Activated naive CD8-positive, alpha-beta T cell treated with anti-CD3 and anti-CD28 coated beads, Interleukin-2, amount 50 U/mL, for 24 hours (primary cell): ENCODE results near the gene FOSL1.
A peak's percentile ranks its signal among the peaks of the same experiment; 100 is the strongest.

Experiments used
- ATAC-seq: fragments of 150-1000 bp; cut with Tn5 transposase; one replicate; pipeline ENCODE4 v1.10.0; 2021
- DNase-seq: peaks from one replicate; pipeline ENCODE4 v3.0.0; 2021
- H3K27ac Mint-ChIP-seq: one replicate; pipeline ENCODE4 v1.8.0; 2021; ENCODE audit warnings: mild to moderate bottlenecking, mixed read lengths
- H3K27me3 Mint-ChIP-seq: one replicate; pipeline ENCODE4 v1.8.0; 2021; ENCODE audit warnings: mixed read lengths
- H3K36me3 Mint-ChIP-seq: one replicate; pipeline ENCODE4 v1.8.0; 2021; ENCODE audit warnings: low read depth, mixed read lengths
- H3K4me1 Mint-ChIP-seq: one replicate; pipeline ENCODE4 v1.8.0; 2021; ENCODE audit warnings: mixed read lengths
- H3K4me3 Mint-ChIP-seq: one replicate; pipeline ENCODE4 v1.8.0; 2021; ENCODE audit warnings: mild to moderate bottlenecking, moderate library complexity, mixed read lengths
- H3K9me3 Mint-ChIP-seq: one replicate; pipeline ENCODE4 v1.8.0; 2021; ENCODE audit warnings: mixed read lengths

The FOSL1 gene

DNA sequence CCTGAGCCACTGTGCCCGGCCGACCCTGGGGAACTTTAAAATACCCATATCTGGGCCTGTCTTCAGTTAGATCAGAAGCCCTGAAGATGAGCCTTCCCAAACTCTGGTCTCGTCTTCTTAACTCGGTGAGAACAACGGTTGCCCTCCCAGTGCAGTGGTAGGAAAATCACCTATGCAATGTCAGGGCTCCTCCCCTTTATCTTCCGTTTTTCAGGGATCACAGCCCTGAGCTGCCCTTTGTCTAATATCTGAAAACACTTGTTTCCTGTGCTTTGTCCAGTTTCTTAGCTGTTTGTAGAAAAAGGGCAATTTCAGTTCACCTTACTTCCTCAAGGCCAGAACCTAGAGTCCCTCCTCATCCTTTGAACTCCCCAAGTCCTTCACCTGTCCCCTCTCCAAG lies 28.5 kb upstream of the FOSL1 start:
- DNase-seq, result no peak
- peak overlapping the region; percentile 69 for H3K4me3 Mint-ChIP-seq
- H3K9me3 Mint-ChIP-seq, result no peaks in the 10 kb centered on the region
- no peaks in the 10 kb centered on the region for H3K27me3 Mint-ChIP-seq
- no peaks in the 10 kb centered on the region for H3K36me3 Mint-ChIP-seq
- H3K4me1 Mint-ChIP-seq, result peaks cover 51% of the 10 kb centered on the region
- H3K27ac Mint-ChIP-seq, result peak overlapping the region; percentile 90
- ATAC-seq, result no peak

DNA sequence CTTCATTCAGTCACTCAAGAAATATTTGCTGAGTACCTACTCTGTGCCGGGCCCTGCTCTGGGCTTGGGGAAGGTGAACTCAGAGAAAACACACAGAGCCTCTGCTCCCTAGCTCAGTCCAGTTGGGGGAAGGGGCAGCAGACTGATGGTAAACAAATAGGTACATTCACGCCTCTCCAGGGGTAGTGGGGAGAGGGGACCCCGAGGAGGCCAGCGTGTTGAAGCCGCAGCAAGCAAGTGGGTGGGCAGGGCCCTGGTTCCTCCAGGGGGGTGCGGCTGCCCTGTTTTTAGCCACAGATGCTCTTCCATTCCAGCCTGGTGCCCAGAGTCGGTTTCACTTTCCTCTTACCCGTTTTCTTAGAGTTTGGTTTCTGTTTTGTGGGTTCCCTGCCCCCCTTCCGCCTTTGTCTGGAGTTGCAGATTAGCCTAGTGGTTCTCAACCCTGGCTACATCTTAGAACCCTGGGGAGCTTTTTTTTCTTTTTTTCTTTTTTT lies 27.8 kb upstream of the FOSL1 start:
- Mint-ChIP-seq H3K27me3 (no peaks in the 10 kb centered on the region), H3K4me3 (peak overlapping the region; percentile 69), H3K27ac (peak overlapping the region; percentile 90), H3K9me3 (no peaks in the 10 kb centered on the region), H3K36me3 (no peaks in the 10 kb centered on the region), H3K4me1 (peaks cover 52% of the 10 kb centered on the region)
- DNase-seq (peak; percentile 73), ATAC-seq (peak; percentile 86)

DNA sequence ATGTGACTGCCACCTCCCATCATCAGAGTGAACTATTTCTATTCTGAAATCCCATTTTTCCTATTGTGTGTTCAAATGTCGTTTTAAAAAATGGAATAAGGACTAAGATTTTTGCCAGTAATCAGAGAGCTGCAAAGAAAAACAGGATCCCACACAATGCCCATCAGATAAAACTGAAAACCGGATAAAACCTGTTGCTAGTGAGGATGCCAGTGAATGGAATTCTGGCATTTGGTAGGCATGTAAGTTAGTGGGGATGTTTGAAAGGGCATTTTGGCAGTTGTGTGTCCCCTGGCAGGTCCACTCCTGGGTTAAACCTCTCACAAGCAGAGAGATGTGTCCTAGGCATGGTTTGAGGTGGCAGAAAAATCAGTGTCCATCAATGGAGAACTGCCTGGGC lies 25.2 kb upstream of the FOSL1 start:
- no peaks in the 10 kb centered on the region for H3K27me3 Mint-ChIP-seq
- H3K27ac Mint-ChIP-seq, result no peak overlapping the region
- no peak for DNase-seq
- H3K4me3 Mint-ChIP-seq, result no peak overlapping the region
- peaks cover 42% of the 10 kb centered on the region for H3K4me1 Mint-ChIP-seq
- peaks cover 8% of the 10 kb centered on the region for H3K36me3 Mint-ChIP-seq
- H3K9me3 Mint-ChIP-seq, result no peaks in the 10 kb centered on the region
- ATAC-seq, result no peak

DNA sequence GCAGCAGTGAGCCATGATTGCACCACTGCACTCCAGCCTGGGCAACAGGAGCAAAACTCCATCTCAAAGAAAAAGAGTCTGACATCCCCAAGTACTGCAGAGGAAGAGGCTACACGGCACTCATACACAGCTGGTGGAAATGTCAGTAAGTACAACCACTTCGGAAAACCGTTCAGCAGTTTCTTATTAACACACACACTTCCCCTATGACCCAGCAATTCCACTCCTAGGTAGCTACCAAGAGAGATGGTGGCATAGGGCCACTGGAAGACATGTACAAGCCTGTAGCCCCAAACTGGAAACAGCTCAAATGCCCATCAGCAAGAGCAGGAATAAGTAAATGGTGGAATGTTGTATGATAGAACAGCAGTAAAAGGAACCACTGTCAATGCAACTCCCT lies 22.4 kb upstream of the FOSL1 start:
- no peaks in the 10 kb centered on the region for H3K27me3 Mint-ChIP-seq
- peaks cover 28% of the 10 kb centered on the region for H3K4me1 Mint-ChIP-seq
- peaks cover 8% of the 10 kb centered on the region for H3K36me3 Mint-ChIP-seq
- H3K27ac Mint-ChIP-seq, result no peak overlapping the region
- H3K9me3 Mint-ChIP-seq, result no peaks in the 10 kb centered on the region
- H3K4me3 Mint-ChIP-seq, result no peak overlapping the region
- DNase-seq, result no peak
- ATAC-seq, result no peak

DNA sequence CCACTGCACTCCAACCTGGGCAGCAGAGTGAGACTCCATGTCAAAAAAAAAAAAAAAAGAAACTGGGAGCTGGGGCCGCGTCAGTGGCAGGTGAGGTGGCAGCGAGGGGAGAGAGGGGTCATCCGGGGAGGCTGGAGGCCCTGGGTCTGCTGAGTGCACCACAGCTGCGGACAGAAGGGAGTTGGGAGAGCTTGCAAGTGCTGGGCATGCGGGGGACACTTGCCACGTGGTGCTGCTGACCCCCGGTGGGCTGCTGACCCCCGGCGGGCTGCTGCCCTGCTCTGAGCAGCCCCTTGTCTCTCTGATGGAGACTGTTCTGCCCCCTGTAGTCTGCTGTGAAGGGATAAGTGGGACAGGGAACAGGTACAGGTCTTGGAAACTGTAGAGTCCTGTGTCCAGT lies 21.7 kb upstream of the FOSL1 start:
- no peaks in the 10 kb centered on the region for H3K27me3 Mint-ChIP-seq
- H3K4me1 Mint-ChIP-seq, result peaks cover 27% of the 10 kb centered on the region
- H3K36me3 Mint-ChIP-seq, result peaks cover 8% of the 10 kb centered on the region
- H3K9me3 Mint-ChIP-seq, result no peaks in the 10 kb centered on the region
- no peak overlapping the region for H3K4me3 Mint-ChIP-seq
- ATAC-seq, result no peak
- no peak overlapping the region for H3K27ac Mint-ChIP-seq
- DNase-seq, result no peak

DNA sequence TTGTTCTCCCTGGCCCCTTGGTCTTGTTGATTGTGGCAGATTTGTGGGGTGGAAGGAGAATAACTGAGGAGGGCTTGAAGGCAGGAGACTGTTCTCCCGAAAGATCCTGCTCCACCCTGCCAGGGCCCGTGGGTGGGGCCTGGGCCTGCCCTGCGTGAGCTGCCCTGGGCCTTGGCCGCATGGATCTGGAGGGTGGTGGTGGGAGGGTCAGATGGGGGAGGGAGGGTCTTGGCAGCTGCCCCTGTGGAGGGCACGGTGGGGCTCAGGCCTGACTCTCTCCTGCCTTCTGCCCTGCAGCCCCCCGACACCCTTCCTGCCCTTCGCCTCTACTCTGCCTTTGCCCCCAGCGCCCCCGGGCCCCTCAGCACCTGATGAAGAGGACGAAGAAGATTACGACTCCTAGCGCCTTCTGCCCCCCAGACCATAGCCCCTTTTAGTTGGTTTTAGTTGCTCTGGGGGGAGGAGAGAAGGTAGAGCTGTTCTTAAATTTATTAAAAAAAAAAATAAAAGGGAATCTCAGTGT lies 20.9 kb upstream of the FOSL1 start:
- Mint-ChIP-seq H3K27me3 (no peaks in the 10 kb centered on the region), H3K4me1 (peaks cover 35% of the 10 kb centered on the region), H3K27ac (no peak overlapping the region), H3K9me3 (no peaks in the 10 kb centered on the region), H3K4me3 (peak overlapping the region; percentile 90), H3K36me3 (peaks cover 8% of the 10 kb centered on the region)
- ATAC-seq (no peak), DNase-seq (no peak)

DNA sequence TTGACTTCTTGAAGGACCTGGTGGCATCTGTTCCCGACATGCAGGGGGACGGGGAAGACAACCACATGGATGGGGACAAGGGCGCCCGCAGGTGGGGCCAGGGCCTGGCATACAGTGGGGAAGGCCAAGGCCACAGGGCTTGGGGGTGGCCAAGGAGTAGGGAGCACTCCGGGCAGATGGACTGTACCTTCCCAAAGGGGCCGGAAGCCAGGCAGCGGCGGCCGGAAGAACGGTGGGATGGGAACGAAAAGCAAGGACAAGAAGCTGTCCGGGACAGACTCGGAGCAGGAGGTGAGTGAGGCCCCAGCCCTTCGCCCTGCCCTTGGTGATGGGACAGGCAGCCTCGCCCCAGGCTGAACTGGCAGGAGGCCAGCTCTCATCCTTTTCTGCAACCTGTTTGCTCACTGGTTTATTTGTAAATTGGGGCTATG lies 20.2 kb upstream of the FOSL1 start:
- DNase-seq (no peak), ATAC-seq (no peak)
- Mint-ChIP-seq H3K9me3 (no peaks in the 10 kb centered on the region), H3K36me3 (peaks cover 8% of the 10 kb centered on the region), H3K4me3 (peak overlapping the region; percentile 90), H3K27me3 (no peaks in the 10 kb centered on the region), H3K4me1 (peaks cover 39% of the 10 kb centered on the region), H3K27ac (peak overlapping the region; percentile 87)

DNA sequence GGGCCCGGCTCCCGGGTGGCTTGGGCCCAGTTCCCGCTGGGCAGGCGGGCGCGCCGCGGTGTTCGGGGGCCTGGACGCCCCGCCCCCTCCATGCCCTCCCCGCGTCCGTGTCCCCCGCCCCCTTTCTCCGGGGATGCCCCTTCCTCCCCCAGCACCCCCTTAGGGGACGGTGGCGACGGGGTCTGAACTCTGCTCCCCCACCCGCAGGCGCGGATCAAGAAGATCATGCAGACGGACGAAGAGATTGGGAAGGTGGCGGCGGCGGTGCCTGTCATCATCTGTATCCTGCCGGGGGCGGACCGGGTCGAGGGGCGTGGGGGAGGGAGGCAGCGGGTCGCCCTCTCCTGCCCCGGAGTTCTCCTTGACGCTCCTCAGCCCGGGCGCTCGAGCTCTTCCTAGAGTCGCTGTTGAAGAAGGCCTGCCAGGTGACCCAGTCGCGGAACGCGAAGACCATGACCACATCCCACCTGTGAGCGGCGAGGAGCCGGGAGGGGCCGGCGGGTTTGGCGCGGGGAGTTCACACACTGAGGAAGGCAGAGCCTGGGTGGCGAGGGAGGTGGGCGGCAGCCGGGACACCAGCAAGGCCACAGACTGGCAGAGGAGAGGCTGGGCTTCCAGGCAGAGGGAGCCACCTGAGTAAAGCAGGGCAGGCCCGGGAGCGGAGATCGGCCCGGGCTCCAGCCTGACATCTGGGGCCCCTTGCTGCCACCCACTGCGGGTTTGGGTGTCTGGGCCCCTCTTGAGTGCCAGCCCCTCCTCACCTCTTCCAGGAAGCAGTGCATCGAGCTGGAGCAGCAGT lies 19.6 kb upstream of the FOSL1 start:
- Mint-ChIP-seq H3K9me3 (no peaks in the 10 kb centered on the region), H3K4me1 (peaks cover 45% of the 10 kb centered on the region)
- ATAC-seq, result peak; percentile 44

DNA sequence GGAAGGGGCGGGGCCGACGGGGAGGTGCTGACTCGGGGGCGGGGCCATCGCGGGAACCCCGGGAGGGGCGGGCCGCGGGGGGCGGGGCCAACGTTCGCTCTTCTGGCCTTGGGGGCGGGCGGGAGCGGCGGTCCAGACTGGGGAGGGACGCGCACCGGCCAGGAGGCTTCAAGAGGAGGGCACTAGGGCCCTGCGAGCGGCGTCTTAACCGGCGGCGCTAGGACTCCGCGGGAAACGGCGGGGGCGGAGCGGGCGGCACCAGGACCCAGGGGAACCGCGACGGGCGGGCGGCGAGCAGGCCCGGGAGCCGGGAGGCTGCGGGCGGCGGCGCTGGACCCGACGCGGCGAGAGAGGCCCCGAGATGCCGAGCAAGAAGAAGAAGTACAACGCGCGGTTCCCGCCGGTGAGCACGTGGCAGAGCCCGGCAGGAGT lies 19.0 kb upstream of the FOSL1 start, which contains the start of gene DRAP1:
DRAP1 (plus strand) TSS at position 286 of the 432 bp plus-strand sequence; CDS start at position 362, 76 bp downstream.
- Mint-ChIP-seq H3K36me3 (peaks cover 8% of the 10 kb centered on the region), H3K27ac (peak within 1 kb of the TSS; percentile 87), H3K9me3 (no peaks in the 10 kb centered on the region), H3K27me3 (no peaks in the 10 kb centered on the region), H3K4me3 (peak within 1 kb of the TSS; percentile 90), H3K4me1 (peaks cover 49% of the 10 kb centered on the region)
- DNase-seq (peak; percentile 99), ATAC-seq (peak; percentile 92)

More for the DNA sequence above, 19.6 kb upstream of the FOSL1 start:
- peak; percentile 53 for DNase-seq
- Mint-ChIP-seq H3K4me3 (peak overlapping the region; percentile 90), H3K27ac (peak overlapping the region; percentile 87), H3K36me3 (peaks cover 8% of the 10 kb centered on the region), H3K27me3 (no peaks in the 10 kb centered on the region)

DNA sequence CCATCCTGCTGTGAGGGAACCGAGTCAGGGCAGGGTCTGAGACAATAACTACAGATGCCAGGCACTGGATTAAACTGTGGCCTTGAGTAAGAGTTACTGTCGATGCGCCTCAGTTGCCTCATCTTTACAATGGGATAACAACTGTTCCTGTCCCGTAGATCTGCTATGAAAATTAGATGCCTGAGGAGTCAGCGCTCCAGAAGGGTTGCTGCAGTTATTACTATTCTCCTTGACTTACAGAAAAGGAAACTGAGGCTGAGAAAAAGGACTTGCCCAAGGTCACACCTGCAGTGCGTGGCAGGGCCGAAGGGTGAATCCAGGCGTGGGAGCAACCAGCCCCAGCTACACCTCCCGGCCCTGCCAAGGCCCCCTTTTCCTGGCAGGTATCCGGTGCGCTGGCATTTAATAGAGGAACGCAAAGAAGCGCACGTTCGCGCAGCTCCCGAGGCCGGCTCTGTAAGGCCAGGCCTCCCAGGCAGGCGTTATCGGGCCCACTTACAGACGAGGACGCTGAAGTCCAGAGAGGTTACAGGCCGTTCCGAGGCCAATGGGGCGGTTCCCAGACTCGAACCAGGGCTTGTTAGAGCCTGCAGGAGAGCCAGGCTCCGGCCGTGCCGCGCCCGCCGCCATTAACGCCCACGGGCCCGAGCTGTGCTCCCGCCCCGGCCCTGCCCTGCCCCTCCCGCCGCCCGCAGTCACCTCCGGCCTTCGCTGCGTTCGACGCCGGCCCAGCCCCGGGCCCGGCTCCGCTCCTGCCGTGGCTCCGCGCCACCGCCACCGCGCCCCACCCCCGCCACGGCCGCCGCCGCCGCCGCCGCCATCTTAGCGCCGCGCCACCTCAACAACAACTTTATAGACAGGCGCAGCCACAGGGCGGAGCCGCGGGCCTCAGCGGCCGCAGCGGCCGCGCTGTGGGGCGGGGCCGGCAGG lies 18.3 kb upstream of the FOSL1 start, which contains the start of gene C11orf68:
C11orf68 (minus strand) TSS at position 852 of the 930 bp plus-strand sequence; CDS start at position 821, 31 bp downstream.
- DNase-seq (no peak), ATAC-seq (peak; percentile 59)
- Mint-ChIP-seq H3K36me3 (peaks cover 8% of the 10 kb centered on the region), H3K27ac (peak within 1 kb of the TSS; percentile 87), H3K4me3 (peak within 1 kb of the TSS; percentile 90), H3K9me3 (no peaks in the 10 kb centered on the region), H3K4me1 (peaks cover 49% of the 10 kb centered on the region), H3K27me3 (no peaks in the 10 kb centered on the region)

DNA sequence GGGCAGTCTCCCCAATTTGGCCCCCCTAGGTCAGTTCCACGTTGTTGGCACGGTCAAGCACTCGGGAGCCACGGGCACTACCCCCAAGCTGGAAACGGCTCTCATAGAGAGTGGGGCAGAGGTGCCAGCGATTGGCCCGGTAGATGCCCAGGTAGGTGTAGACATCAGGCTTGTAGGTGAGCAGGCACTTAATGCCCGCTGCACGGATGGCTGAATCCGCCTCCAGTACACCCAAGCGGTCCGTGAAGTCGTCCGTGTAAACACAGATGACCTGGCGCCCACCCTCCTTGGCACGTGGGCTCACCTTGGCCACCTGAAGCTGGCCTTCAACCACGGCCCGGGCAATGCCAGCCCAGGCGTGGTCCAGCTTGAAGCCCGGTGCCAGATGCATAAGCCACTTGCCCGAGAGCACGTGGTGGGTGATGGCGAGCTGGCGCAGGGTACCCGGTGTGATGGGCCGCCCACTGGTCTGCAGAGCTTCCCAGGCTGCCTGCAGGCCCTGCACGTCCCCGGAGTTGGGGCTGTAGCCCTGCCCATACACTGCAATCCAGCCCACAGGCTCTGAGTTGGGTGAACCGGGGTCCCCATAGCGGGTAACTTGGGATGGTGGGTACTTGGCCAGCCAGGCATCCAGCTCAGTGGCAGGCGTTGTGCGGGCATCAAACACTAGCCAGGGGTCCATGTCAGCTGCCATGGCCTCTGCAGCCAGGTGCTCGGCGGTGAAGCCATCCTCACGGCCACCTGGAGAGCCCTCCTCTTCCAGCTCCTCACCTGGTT lies 17.4 kb upstream of the FOSL1 start:
- Mint-ChIP-seq H3K27ac (peak overlapping the region; percentile 78), H3K36me3 (peaks cover 6% of the 10 kb centered on the region), H3K4me1 (peaks cover 50% of the 10 kb centered on the region), H3K4me3 (peak overlapping the region; percentile 90), H3K27me3 (no peaks in the 10 kb centered on the region), H3K9me3 (no peaks in the 10 kb centered on the region)
- ATAC-seq (no peak), DNase-seq (no peak)

DNA sequence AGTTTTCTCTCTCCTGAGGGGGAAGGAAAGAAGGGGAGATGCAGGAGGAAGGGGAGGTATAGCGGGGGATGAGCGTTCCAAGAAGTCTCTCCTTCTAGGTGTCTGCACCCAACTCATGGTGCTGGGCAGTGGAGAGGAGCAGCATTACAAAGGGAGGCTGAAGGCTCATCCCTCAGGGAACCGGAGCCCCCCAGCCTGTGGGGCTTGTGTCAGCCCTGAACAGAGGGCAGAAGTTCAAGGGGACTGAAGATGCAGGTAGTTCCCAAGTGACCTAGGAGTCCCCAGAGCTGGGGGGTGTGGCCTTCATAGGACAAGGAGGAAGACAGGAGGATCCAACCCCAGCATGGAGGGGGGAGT lies 16.9 kb upstream of the FOSL1 start:
- DNase-seq (no peak), ATAC-seq (no peak)
- Mint-ChIP-seq H3K27me3 (no peaks in the 10 kb centered on the region), H3K27ac (peak overlapping the region; percentile 60), H3K36me3 (peaks cover under 1% of the 10 kb centered on the region), H3K9me3 (no peaks in the 10 kb centered on the region), H3K4me3 (peak overlapping the region; percentile 61), H3K4me1 (peaks cover 49% of the 10 kb centered on the region)

DNA sequence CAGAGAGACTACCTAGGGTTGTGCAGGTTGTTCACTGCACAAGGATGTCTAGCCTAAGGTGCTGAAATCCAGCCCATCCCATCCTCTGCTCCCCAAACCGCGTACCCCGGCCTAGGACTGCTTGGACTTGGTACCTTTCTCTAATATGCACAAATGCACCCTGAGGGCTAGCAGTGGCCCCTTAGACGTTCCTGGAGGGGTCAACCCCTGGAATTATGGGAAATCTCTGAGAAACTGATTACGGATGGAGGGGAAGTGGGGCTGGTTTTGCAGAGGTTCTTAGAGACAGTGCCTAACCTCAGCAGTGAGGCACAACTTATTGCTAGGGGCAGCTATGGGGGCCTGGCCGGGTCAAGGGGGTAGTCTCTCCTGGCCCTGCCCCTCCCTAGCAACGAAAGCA lies 16.2 kb upstream of the FOSL1 start:
- H3K27me3 Mint-ChIP-seq, result no peaks in the 10 kb centered on the region
- peaks cover 48% of the 10 kb centered on the region for H3K4me1 Mint-ChIP-seq
- no peaks in the 10 kb centered on the region for H3K9me3 Mint-ChIP-seq
- ATAC-seq, result no peak
- no peak for DNase-seq
- no peak overlapping the region for H3K4me3 Mint-ChIP-seq
- H3K27ac Mint-ChIP-seq, result no peak overlapping the region
- H3K36me3 Mint-ChIP-seq, result no peaks in the 10 kb centered on the region

DNA sequence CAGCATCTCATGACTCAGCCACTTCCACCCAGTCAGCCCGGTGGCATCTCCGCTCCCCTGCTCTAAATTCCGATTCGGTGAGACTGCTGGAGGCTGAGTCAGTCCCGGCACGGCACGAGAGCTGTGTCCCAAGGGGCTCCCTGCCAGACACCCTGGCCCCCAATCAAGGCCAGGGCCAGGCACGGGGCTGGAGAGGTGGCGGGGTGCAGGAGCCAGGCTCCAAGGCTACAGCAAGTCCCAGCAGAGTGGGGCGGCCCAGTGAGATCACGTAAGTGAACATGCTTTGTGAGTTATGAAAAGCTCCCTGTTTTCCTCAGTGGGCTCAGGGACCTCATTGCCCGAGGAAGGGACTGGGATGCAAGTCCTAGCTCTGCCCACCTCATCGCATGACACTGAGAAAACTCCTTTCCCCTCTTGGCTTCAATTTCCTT lies 15.6 kb upstream of the FOSL1 start:
- H3K36me3 Mint-ChIP-seq, result no peaks in the 10 kb centered on the region
- peaks cover 47% of the 10 kb centered on the region for H3K4me1 Mint-ChIP-seq
- H3K9me3 Mint-ChIP-seq, result no peaks in the 10 kb centered on the region
- no peak overlapping the region for H3K27ac Mint-ChIP-seq
- no peak overlapping the region for H3K4me3 Mint-ChIP-seq
- no peaks in the 10 kb centered on the region for H3K27me3 Mint-ChIP-seq
- DNase-seq (no peak), ATAC-seq (no peak)
